GM12801 (cell line): ENCODE results near the gene MLLT10.

Experiments used
- CTCF ChIP-seq: IDR thresholded peaks from one replicate; pipeline ENCODE4 v1.5.1; 2011; ENCODE audit warnings: control low read depth; ENCODE audit not compliant: insufficient read length; ENCODE audit errors: extremely low read depth

MLLT10 gene

GRCh38 chr10:21764466-21765189 lies 230.6 kb downstream of the MLLT10 start:
- TF ChIP-seq CTCF = no peak

GRCh38 chr10:21769041-21769440 lies 235.0 kb downstream of the MLLT10 start:
- no peak for TF ChIP-seq CTCF

GRCh38 chr10:21771219-21771618 lies 237.2 kb downstream of the MLLT10 start:
- TF ChIP-seq CTCF = no peak

- TF ChIP-seq CTCF = no peak
These were observed 242.9 kb downstream of the MLLT10 start for GRCh38 chr10:21776883-21777282.

GRCh38 chr10:21791276-21791675 lies 257.2 kb downstream of the MLLT10 start:
- TF ChIP-seq CTCF = no peak
